ENCODE results near the gene FAM221B.

GRCh38 chr9:35789541-35789940 lies 39.0 kb downstream of the FAM221B start:
- TF ChIP-seq CTCF (IDR thresholded peaks at IDR 0.05), result no peak
- TF ChIP-seq POLR2A (IDR thresholded peaks at IDR 0.05), result no peak
